Stomach (tissue), 9 donors: ENCODE data around the gene USP32. TPM values are rescaled to one million over a fixed set of nuclear protein-coding genes. Genes with fewer than 3 reads are reported as not detected.

Experiments
- DNase-seq, 2 donors: peaks; one replicate each; pipeline versions ENCODE4 v3.0.0 to v3.0.0-alpha.2; 2013 to 2019
- H3K27ac ChIP-seq, 5 donors: fragments of 200-600 bp in 4 of 5; sonication (generic) in 4 of 5; one replicate each; pipeline ENCODE4 v1.5.1; 2013 to 2019; ENCODE audit warnings: mild to moderate bottlenecking in 1 of 5, moderate library complexity in 1 of 5
- H3K27me3 ChIP-seq, 3 donors: fragments of 200-600 bp; sonication (generic); one replicate each; pipeline ENCODE4 v1.5.1; 2017 to 2019; ENCODE audit warnings: mixed run types in 1 of 3
- H3K36me3 ChIP-seq, 4 donors: fragments of 200-600 bp; sonication (generic); 1 replicate in 3 of 4; 2 replicates in 1 of 4; pipeline ENCODE4 v1.5.1; 2016 to 2019
- H3K4me1 ChIP-seq, 4 donors: fragments of 200-600 bp; sonication (generic); one replicate each; pipeline ENCODE4 v1.5.1; 2016 to 2019
- H3K4me3 ChIP-seq, 4 donors: fragments of 200-600 bp; sonication (generic) in 3 of 4; one replicate each; pipeline ENCODE4 v1.5.1; 2016 to 2019; ENCODE audit warnings: mild to moderate bottlenecking in 1 of 4
- H3K9me3 ChIP-seq, 4 donors: fragments of 200-600 bp; sonication (generic); one replicate each; pipeline ENCODE4 v1.5.1; 2016 to 2019
- CTCF ChIP-seq, 7 experiments: fragments of 450-650 bp in 4 of 7; fragments of 200-600 bp in 3 of 7; sonication (generic) in 3 of 7; IDR thresholded peaks; one replicate each; pipeline ENCODE4 v1.5.1; 2016 to 2019; ENCODE audit warnings: antibody characterized with exemption in 7 of 7, control low read depth in 2 of 7, mild to moderate bottlenecking in 1 of 7
- EP300 ChIP-seq: sonication (generic); formaldehyde crosslinking; IDR thresholded peaks from one replicate; pipeline ENCODE4 v1.6.1; 2017; ENCODE audit warnings: antibody characterized with exemption
- POLR2A ChIP-seq, 4 donors: fragments of 450-650 bp; IDR thresholded peaks; one replicate each; pipeline ENCODE4 v1.6.1; 2016; ENCODE audit warnings: antibody characterized with exemption in 4 of 4, control low read depth in 2 of 4, mild to moderate bottlenecking in 1 of 4, moderate library complexity in 1 of 4
- POLR2AphosphoS5 ChIP-seq, 3 donors: sonication (generic); formaldehyde crosslinking; IDR thresholded peaks; one replicate each; pipeline ENCODE4 v1.6.1; 2016; ENCODE audit warnings: antibody characterized with exemption in 3 of 3
- WGBS, 5 donors: extraction: QIAGEN DNeasy Blood & Tissue Kit in 3 of 5; methylation state at CpG; one replicate each; pipeline versions ENCODE4 v1.1.5 to v1.1.7; 2013 to 2018; 5-methylcytosine and 5-hydroxymethylcytosine counted together
- intact Hi-C: fragments of 100-400 bp; cut with DNase I; formaldehyde crosslinking; loops from one replicate; pipeline ENCODE4 v1.15.1; 2023; ENCODE audit warnings: low total_unique reads
- polyA plus RNA-seq, 3 donors: library from polyadenylated mRNA; stranded (reverse); fragments of 200-250 nt; gene quantifications; one replicate each; pipeline ENCODE4 v1.2.3, GENCODE V29; 2013
- total RNA-seq, 5 donors: library from RNA; depleted of rRNA; stranded (reverse); fragments of >200 nt; gene quantifications; one replicate each; pipeline versions ENCODE4 v1.1.0 to v1.2.3, GENCODE V29; 2014 to 2016
- donor health status: healthy with polysubstance abuse.
- donor health status: Bipolar disorder and iron deficiency.
- donor health status: healthy.

Gene USP32
- total and polyA plus RNA-seq, 8 donors = 7.5 to 70.9 (median 16.0) TPM

GRCh38 chr17:60146206-60146605, 245.7 kb downstream of the USP32 start:
- Histone ChIP-seq H3K9me3 (no peaks in the 10 kb centered on the region), H3K4me1 (peaks cover 38 to 50% (median 41%) of the 10 kb centered on the region in 4 donors), H3K27ac (no peak overlapping the region), H3K4me3 (no peak overlapping the region), H3K36me3 (no peaks in the 10 kb centered on the region), H3K27me3 (peaks cover 9 to 87% (median 57%) of the 10 kb centered on the region in 3 donors)
- intact Hi-C loops = no loop called here
- TF ChIP-seq EP300 (no peak), POLR2A (IDR thresholded peaks at IDR 0.05) (no peak), POLR2AphosphoS5 (IDR thresholded peaks at IDR 0.05) (no peak), CTCF (IDR thresholded peaks at IDR 0.05) (no peak)
- WGBS, 5 donors = 71 to 94% (median 87%) methylated on average over 2 of the region's 2 CpGs
- no peak for DNase-seq

DNA sequence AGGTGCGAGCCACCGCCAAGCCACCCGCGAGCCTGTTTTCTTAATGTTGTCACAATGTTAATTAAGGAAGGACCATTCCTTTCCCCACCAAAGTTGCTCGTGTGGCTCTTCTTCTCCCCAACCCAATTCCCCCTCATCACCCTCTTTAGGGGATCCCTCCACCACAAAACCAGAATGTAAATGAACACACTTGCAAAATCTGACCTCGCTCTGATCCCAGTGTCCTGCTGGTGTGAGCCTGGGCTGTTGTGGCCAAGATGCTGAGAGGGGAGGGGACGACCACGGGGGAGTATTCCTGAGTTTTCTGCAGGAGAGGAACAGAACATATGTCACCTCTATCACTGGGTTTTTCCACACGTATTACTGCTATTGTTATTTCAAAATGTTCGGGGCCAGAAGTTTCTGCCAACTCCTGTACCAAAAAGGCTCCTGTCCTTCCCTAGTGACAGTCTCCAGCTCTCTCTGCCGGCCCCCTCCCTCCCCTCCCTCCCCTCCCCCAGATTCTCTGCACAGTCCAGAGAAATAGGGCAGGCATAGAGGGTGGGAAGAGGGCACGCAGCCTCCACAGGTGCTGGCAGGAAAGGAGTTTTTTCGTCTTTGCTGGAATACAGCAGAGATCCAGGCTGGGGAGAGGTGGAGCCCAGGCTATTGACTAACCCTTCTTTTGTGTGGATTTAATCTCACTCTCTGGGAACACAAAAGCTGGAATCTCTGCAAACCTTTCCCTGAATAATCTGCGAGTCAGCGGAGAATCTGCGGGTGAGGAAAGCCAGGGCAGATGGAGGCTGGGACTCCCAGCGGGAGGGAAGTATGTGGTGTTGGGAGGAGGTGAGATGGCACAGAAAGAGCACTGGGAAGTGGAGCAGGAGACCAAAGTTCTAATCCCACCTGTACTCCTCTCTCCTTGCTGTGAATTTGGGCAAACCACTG, 246.7 kb downstream of the USP32 start:
- DNase-seq = no peak
- WGBS, 5 donors = 35 to 43% (median 40%) methylated on average over 17 of the region's 17 CpGs
- peaks cover 34 to 50% (median 39%) of the 10 kb centered on the region in 4 donors for H3K4me1 ChIP-seq
- intact Hi-C loops = no loop called here
- H3K9me3 ChIP-seq = no peaks in the 10 kb centered on the region
- no peaks in the 10 kb centered on the region for H3K36me3 ChIP-seq
- peaks cover 15 to 87% (median 57%) of the 10 kb centered on the region in 3 donors for H3K27me3 ChIP-seq
- no peak for TF ChIP-seq POLR2AphosphoS5 (IDR thresholded peaks at IDR 0.05)
- no peak for TF ChIP-seq POLR2A (IDR thresholded peaks at IDR 0.05)
- no peak for TF ChIP-seq EP300
- no peak for TF ChIP-seq CTCF (IDR thresholded peaks at IDR 0.05)
- H3K27ac ChIP-seq = no peak overlapping the region
- H3K4me3 ChIP-seq = no peak overlapping the region

DNA sequence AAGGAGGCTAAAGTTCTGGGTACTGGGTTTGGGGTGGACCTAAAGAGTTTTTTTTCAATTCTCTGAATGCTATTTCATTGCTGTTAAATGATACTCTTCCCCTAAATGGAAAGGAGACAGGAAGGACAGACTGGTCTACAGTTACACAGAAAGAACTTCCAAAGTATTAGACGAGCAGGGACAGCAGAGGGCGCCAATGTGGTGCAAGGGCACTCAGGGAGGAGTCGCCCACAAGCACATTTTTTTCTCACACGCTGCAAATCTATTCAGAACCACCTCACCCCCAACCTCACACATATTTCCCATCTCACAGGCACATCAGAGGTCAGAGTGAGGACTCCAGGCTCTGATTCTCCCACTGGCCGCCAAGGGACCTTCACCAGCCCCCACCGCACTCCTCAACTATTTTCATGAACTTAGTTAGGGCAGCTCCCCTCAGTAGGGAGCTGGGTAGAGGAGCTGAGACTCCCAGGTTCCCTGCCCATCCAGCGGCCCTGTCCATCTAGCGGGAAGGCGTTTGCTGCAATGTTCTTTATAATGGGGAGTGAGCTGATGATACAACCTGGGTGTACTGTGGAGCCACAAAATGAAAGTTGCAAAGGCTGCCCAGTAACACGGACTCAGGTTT, 248.9 kb downstream of the USP32 start:
- 2 to 11% (median 4%) methylated on average over 10 of the region's 10 CpGs for WGBS, 5 donors
- peaks cover 34 to 50% (median 42%) of the 10 kb centered on the region in 4 donors for H3K4me1 ChIP-seq
- H3K36me3 ChIP-seq = no peaks in the 10 kb centered on the region
- peak overlapping the region in 3 of 5 donors; percentile 14 to 44 (median 38) for H3K27ac ChIP-seq
- H3K4me3 ChIP-seq = peak overlapping the region in 1 of 4 donors; percentile 9
- TF ChIP-seq EP300 = no peak
- peak in 1 of 3 donors; percentile 22 for TF ChIP-seq POLR2AphosphoS5 (IDR thresholded peaks at IDR 0.05)
- TF ChIP-seq CTCF (IDR thresholded peaks at IDR 0.05) = peak in 5 of 7 experiments; percentile 57 to 70 (median 64)
- intact Hi-C loops = no loop called here
- peaks cover 13 to 87% (median 58%) of the 10 kb centered on the region in 3 donors for H3K27me3 ChIP-seq
- peak; percentile 92 to 93 for DNase-seq
- no peaks in the 10 kb centered on the region for H3K9me3 ChIP-seq
